ENCODE results near the gene LENEP.

LENEP gene

DNA sequence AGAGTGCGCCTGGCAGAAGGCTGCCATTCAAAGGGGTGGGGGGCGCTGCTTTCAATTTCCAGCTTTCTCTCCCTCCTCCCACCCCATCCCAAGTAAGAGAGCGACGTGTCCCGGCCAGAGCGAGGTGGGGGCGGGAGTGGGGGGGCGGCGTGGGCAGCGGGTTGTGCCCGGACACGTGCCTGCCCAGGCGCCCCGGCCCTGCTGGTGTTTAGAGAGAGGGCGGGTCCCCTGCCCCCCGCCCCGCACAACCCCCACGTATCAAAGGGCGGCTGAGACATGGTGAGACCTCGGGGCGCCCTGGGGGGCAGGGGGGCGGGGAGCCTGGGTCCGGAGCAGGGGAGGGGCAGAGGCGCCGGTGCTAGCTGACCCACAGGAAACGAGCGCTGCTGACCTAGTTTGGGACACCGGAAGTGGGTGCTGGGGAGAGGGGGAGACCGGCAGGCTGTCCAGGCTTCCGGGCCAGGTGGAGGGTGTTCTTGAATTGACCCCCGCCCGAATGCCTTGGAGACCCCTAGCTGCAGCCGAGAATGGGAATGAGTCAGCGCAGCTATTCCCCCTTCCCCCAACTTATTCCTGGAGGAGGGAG, 10.5 kb downstream of the LENEP start:
- DNase-seq (ENCODE audit: low read depth): no peak
- H3K4me3 ChIP-seq (ENCODE audit: low read depth, low read length): peak overlapping the region; percentile 67
- TF ChIP-seq, protein P1, sequence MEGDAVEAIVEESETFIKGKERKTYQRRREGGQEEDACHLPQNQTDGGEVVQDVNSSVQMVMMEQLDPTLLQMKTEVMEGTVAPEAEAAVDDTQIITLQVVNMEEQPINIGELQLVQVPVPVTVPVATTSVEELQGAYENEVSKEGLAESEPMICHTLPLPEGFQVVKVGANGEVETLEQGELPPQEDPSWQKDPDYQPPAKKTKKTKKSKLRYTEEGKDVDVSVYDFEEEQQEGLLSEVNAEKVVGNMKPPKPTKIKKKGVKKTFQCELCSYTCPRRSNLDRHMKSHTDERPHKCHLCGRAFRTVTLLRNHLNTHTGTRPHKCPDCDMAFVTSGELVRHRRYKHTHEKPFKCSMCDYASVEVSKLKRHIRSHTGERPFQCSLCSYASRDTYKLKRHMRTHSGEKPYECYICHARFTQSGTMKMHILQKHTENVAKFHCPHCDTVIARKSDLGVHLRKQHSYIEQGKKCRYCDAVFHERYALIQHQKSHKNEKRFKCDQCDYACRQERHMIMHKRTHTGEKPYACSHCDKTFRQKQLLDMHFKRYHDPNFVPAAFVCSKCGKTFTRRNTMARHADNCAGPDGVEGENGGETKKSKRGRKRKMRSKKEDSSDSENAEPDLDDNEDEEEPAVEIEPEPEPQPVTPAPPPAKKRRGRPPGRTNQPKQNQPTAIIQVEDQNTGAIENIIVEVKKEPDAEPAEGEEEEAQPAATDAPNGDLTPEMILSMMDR (IDR thresholded peaks at IDR 0.05; ENCODE audit: control insufficient read depth, extremely low read depth, insufficient read depth): no peak

DNA sequence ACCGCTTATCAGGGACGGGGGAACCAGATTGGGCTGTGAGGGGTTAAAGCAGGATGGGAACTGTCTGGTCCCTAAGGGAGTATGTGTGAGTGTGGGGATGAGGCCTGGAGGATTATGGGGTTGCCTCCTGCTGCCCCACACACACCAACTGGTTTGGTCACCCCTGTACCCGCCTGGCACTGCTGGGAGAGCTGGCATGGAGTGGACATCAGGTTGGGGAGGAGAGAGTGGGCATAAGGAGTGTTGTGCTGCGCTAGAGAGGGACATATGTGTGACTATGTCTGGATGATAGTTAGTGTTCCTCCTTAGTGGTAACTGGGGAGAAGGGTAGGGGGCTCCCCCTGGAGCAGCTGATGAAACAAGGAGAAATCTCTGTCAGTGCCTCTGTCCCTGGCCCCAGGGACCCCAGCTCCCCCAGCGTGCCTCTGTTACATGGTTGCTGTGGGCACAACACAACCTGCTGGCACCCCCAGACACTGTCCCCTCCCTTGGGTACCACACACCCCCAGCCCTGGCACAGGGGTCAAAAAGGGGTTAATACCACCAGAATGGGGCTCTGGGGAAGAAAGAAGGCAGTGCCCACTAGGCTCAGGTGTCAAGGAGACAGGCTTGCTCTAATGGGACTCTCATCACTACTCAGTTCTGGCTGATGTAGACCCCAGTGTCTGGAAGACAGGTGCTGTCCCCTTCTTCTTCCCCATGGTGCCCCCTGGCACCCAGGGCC, 11.1 kb downstream of the LENEP start:
- TF ChIP-seq, protein P1 (IDR thresholded peaks at IDR 0.05; ENCODE audit: control insufficient read depth, extremely low read depth, insufficient read depth): no peak
- H3K4me3 ChIP-seq (ENCODE audit: low read depth, low read length): peak overlapping the region; percentile 67
- no peak for DNase-seq (ENCODE audit: low read depth)

DNA sequence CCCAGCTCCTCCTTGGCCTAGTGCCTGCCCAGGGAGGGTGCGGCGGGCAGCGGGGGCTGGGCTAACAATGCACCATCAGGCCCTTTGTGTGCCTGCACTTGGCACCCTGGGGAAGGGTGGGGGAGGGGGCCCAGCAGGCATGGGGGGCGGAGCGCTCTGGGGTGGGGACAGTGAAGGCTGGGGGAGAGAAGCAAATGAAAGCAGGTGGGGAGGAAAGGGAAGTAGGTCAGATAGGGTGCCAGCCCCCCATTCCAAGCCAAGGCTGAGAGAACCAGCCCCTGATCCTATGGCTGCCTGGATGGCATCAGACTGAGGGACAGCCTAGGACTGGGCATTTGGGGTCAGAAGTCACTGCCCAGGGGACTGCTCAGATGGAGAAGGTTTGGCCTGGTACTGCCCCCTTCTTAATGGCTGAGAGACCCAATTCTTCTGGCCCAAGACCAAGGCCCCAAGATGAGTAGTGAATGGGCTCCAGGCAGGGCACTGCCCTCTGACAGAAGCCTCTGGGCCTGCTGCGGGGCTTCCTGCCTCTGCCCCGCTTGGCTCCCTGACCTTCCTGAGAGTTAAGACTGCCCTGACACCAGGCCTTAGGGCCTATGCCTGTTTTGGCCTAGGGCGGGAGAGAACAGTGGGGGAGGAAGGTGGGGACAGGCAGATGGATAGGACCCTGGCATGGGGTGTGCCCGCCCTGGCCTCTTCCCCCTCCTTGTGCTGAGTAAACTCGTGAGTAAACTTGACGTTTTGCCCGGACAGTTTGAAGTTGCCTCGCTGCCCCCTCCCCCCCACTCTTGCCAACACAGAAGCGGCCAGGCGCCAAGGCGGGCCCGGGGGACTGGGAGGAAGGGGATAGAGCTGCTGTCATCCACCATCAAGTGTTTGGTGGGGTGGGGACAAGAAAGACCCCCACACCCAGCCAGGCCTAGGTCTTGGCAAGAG, 12.0 kb downstream of the LENEP start:
- peak; percentile 93 for DNase-seq (ENCODE audit: low read depth)
- TF ChIP-seq, protein P1 (IDR thresholded peaks at IDR 0.05; ENCODE audit: control insufficient read depth, extremely low read depth, insufficient read depth): no peak
- peak overlapping the region; percentile 67 for H3K4me3 ChIP-seq (ENCODE audit: low read depth, low read length)

DNA sequence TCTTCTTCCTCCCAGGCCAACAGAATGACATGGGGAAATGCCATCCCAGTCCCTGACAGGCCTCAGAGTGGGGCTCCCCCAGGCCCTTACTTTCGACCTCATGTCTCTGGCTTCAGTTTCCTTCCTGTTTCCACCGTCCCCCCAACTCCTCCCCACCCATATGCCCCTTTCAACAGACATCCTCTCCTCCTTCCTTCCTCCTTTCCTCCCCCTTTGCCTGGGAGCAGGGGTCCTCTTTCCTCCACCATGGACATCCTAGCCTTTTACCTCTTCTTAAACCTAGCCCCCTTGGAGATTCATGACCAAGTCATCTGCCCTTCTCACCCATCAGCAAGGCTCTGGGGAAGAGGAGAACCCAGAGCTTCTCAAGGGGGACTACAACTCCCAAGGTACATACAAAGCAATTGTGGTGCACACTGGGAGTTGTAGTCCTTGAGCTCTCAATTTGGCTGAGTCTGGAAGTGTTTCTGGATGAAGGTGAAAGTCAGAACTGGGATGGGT, 13.3 kb downstream of the LENEP start:
- TF ChIP-seq, protein P1 (IDR thresholded peaks at IDR 0.05; ENCODE audit: control insufficient read depth, extremely low read depth, insufficient read depth): no peak
- peak overlapping the region; percentile 67 for H3K4me3 ChIP-seq (ENCODE audit: low read depth, low read length)
- no peak for DNase-seq (ENCODE audit: low read depth)

DNA sequence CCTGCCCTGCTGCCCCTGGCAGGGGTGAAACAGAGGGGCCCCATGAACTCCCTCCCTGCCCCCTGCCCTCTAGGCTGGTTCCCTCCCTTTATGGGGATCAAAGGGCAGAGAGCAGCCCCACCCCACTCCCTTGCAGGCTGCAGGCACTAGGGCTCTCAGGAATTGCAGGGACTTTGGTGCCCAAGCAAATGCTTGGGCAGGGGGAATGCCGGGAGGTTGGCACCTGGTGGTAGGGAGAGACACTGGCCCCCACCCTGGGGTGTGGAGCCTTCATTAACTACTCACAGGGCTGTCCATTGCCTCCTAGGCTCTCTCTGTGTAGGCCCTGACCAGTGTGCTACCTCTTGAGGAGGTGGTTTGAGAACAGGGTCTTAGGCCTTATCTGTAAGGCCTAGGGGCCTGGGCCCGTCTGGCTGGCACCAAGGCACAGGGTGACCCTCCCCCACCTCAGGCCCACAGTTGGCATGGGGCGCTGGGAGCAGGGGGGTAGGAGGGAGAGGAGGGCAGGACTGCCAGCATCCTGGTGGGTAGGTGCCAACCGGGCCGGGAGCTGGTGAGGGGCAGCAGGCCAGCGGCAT, 14.0 kb downstream of the LENEP start:
- no peak for DNase-seq (ENCODE audit: low read depth)
- H3K4me3 ChIP-seq (ENCODE audit: low read depth, low read length): peak overlapping the region; percentile 67
- TF ChIP-seq, protein P1 (IDR thresholded peaks at IDR 0.05; ENCODE audit: control insufficient read depth, extremely low read depth, insufficient read depth): no peak

Data from LNCaP clone FGC (cell line).